Right lobe of liver (tissue), 4 donors: ENCODE measurements around the gene ANK2.

Experiments used
- POLR2A ChIP-seq: fragments of 450-650 bp; IDR thresholded peaks from one replicate; pipeline ENCODE4 v1.6.1; 2017; ENCODE audit warnings: antibody characterized with exemption, mild to moderate bottlenecking
- TF ChIP-seq, protein P1 (sequence below), 4 donors: fragments of 200-600 bp in 3 of 4; fragments of 450-650 bp in 1 of 4; IDR thresholded peaks; one replicate each; pipeline versions ENCODE4 v1.5.1 to v1.8.0; 2016 to 2022; ENCODE audit warnings: antibody characterized with exemption in 4 of 4, mild to moderate bottlenecking in 2 of 4
- donor health status: DM: no; HTN: no; CAD: no.
- donor health status: DM: no; HTN: no; CAD: no.
- donor health status: DM: no; HTN: yes; CAD: no.

DNA sequence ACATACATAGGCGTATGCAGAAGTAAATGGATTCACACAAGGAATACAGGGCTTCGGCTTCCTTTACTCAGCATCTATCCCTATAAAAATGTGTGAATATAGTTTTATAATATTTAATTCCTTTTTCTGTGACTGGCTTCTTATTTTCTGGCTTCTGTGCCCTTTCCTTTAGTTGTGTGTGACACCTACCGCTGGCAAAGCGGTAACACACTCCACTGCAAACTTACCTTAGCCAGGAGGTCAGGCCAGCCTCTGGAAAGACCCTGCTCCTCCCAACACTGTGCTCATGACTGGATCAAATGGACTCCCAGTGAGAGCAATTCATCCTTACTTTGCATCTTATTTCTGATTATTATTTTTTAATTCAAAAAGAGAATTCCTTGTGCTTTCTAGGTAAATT, 244.2 kb downstream of the ANK2 start:
- TF ChIP-seq, protein P1, sequence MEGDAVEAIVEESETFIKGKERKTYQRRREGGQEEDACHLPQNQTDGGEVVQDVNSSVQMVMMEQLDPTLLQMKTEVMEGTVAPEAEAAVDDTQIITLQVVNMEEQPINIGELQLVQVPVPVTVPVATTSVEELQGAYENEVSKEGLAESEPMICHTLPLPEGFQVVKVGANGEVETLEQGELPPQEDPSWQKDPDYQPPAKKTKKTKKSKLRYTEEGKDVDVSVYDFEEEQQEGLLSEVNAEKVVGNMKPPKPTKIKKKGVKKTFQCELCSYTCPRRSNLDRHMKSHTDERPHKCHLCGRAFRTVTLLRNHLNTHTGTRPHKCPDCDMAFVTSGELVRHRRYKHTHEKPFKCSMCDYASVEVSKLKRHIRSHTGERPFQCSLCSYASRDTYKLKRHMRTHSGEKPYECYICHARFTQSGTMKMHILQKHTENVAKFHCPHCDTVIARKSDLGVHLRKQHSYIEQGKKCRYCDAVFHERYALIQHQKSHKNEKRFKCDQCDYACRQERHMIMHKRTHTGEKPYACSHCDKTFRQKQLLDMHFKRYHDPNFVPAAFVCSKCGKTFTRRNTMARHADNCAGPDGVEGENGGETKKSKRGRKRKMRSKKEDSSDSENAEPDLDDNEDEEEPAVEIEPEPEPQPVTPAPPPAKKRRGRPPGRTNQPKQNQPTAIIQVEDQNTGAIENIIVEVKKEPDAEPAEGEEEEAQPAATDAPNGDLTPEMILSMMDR (IDR thresholded peaks at IDR 0.05): no peak
- TF ChIP-seq POLR2A: no peak
